IMR-90 (cell line): Measurements from ENCODE around the gene TNFAIP8L1. TPM values are rescaled to one million over a fixed set of nuclear protein-coding genes. Genes with fewer than 3 reads are reported as not detected.

Experiments
- ATAC-seq: fragments of 200-7000 bp; cut with Tn5 transposase; 2 replicates; pipeline ENCODE4 v1.9.1; 2020; ENCODE audit warnings: low read depth, mild to moderate bottlenecking, moderate library complexity
- BruUV-seq: library from RNA; stranded (reverse); fragments of 400-500 nt; replicated peaks from 2 replicates; lab custom pipeline; 2021; lab: Mats Ljungman, UMichigan
- CTCF ChIA-PET: fragments of 300-600 bp; formaldehyde crosslinking; extraction: SDS; loops from one replicate; lab custom pipeline; 2021; ENCODE audit warnings: antibody characterized with exemption; lab: Yijun Ruan, JAX
- POLR2A ChIA-PET: fragments of 300-600 bp; sonication (Branson Sonifier 250); formaldehyde crosslinking; loops from one replicate; lab custom pipeline; 2022; ENCODE audit warnings: antibody characterized with exemption; ENCODE audit not compliant: unreplicated experiment; lab: Charles Lee
- DNase-seq: peaks from one replicate; pipeline ENCODE4 v3.0.0; 2013
- H2AFZ ChIP-seq: replicated peaks from 2 replicates; pipeline ENCODE3; 2013; ENCODE audit warnings: low read length, mild to moderate bottlenecking; ENCODE audit not compliant: poor library complexity
- H2AK5ac ChIP-seq: 2 replicates; pipeline ENCODE4 v1.6.1; 2013; ENCODE audit warnings: low read depth, low read length, inconsistent platforms
- H2AK9ac ChIP-seq: replicated peaks from 2 replicates; pipeline ENCODE3; 2013; ENCODE audit warnings: mild to moderate bottlenecking, low read depth, low read length, moderate library complexity; ENCODE audit not compliant: poor library complexity
- H2BK120ac ChIP-seq: 2 replicates; pipeline ENCODE4 v1.6.1; 2013; ENCODE audit warnings: low read depth, low read length, inconsistent platforms
- H2BK15ac ChIP-seq: 3 replicates; pipeline ENCODE4 v1.6.1; 2013; ENCODE audit warnings: low read depth, low read length, inconsistent platforms
- H2BK20ac ChIP-seq: 2 replicates; pipeline ENCODE4 v1.6.1; 2013; ENCODE audit warnings: low read depth, mild to moderate bottlenecking, inconsistent platforms, low read length, moderate library complexity
- H2BK5ac ChIP-seq: 2 replicates; pipeline ENCODE4 v1.6.1; 2013; ENCODE audit warnings: mild to moderate bottlenecking, low read depth, low read length, inconsistent platforms; ENCODE audit not compliant: poor library complexity, severe bottlenecking
- H3K14ac ChIP-seq: replicated peaks from 2 replicates; pipeline ENCODE4 v1.6.1; 2013; ENCODE audit warnings: low read depth, low read length, inconsistent platforms
- H3K18ac ChIP-seq: 2 replicates; pipeline ENCODE4 v1.6.1; 2013; ENCODE audit warnings: low read depth, low read length, control low read depth
- H3K23ac ChIP-seq: 2 replicates; pipeline ENCODE4 v1.6.1; 2013; ENCODE audit warnings: low read depth, low read length, inconsistent platforms
- H3K27ac ChIP-seq: 2 replicates; pipeline ENCODE4 v1.5.1; 2013; ENCODE audit warnings: mild to moderate bottlenecking, control low read depth, low read length; ENCODE audit not compliant: insufficient read depth
- H3K27me3 ChIP-seq: 2 replicates; pipeline ENCODE4 v1.6.1; 2013; ENCODE audit warnings: low read length; ENCODE audit not compliant: control insufficient read depth, insufficient read depth
- H3K36me3 ChIP-seq: 2 replicates; pipeline ENCODE4 v1.6.1; 2013; ENCODE audit warnings: low read length, mixed read lengths; ENCODE audit not compliant: control insufficient read depth, insufficient read depth
- H3K4ac ChIP-seq: 2 replicates; pipeline ENCODE4 v1.6.1; 2013; ENCODE audit warnings: low read depth, low read length, inconsistent platforms
- H3K4me1 ChIP-seq: 2 replicates; pipeline ENCODE4 v1.6.1; 2013; ENCODE audit warnings: low read length, mixed read lengths; ENCODE audit not compliant: control insufficient read depth, insufficient read depth
- H3K4me2 ChIP-seq: 2 replicates; pipeline ENCODE4 v1.6.1; 2013; ENCODE audit warnings: low read depth, mild to moderate bottlenecking, control low read depth, low read length, moderate library complexity
- H3K4me3 ChIP-seq: 2 replicates; pipeline ENCODE4 v1.5.1; 2013; ENCODE audit warnings: low read depth, mild to moderate bottlenecking, control low read depth, low read length, moderate library complexity; ENCODE audit not compliant: insufficient read depth
- H3K56ac ChIP-seq: 2 replicates; pipeline ENCODE4 v1.6.1; 2013; ENCODE audit warnings: low read length, inconsistent platforms; ENCODE audit not compliant: insufficient read depth; ENCODE audit errors: extremely low read depth
- H3K79me1 ChIP-seq, 2 experiments: 2 replicates each; pipeline ENCODE4 v1.6.1; 2013; ENCODE audit warnings: low read length in 2 of 2, inconsistent platforms in 1 of 2, low read depth in 1 of 2
- H3K9ac ChIP-seq: 2 replicates; pipeline ENCODE4 v1.6.1; 2013; ENCODE audit warnings: low read depth, low read length, control low read depth
- H3K9me1 ChIP-seq: 2 replicates; pipeline ENCODE4 v1.6.1; 2013; ENCODE audit warnings: low read length, inconsistent platforms; ENCODE audit not compliant: insufficient read depth
- H3K9me3 ChIP-seq: 2 replicates; pipeline ENCODE4 v1.6.1; 2013; ENCODE audit warnings: low read length; ENCODE audit not compliant: control insufficient read depth, insufficient read depth
- H4K20me1 ChIP-seq: 2 replicates; pipeline ENCODE4 v1.6.1; 2013; ENCODE audit warnings: low read length, inconsistent platforms; ENCODE audit not compliant: insufficient read depth
- H4K5ac ChIP-seq: 2 replicates; pipeline ENCODE4 v1.6.1; 2013; ENCODE audit warnings: mild to moderate bottlenecking, low read depth, low read length, control low read depth
- H4K8ac ChIP-seq, 2 experiments: 2 replicates each; pipeline ENCODE4 v1.6.1; 2013; ENCODE audit warnings: low read depth in 2 of 2, low read length in 2 of 2, control low read depth in 1 of 2, inconsistent platforms in 1 of 2
- H4K91ac ChIP-seq: 2 replicates; pipeline ENCODE4 v1.6.1; 2013; ENCODE audit warnings: low read depth, low read length, inconsistent platforms; ENCODE audit not compliant: insufficient read depth
- BHLHE40 ChIP-seq: fragments of 150-350 bp; IDR thresholded peaks from 2 replicates; pipeline ENCODE4 v1.6.1; 2016; ENCODE audit warnings: mild to moderate bottlenecking, low read depth, low read length
- CEBPB ChIP-seq: IDR thresholded peaks from 2 replicates; pipeline ENCODE4 v1.6.1; 2012; ENCODE audit warnings: low read depth, low read length, improper control_type of control experiment
- CHD1 ChIP-seq: IDR thresholded peaks from 2 replicates; pipeline ENCODE4 v1.6.1; 2012; ENCODE audit warnings: low read depth, low read length, improper control_type of control experiment
- ELK1 ChIP-seq: fragments of 150-350 bp; IDR thresholded peaks from 2 replicates; pipeline ENCODE4 v1.6.1; 2016; ENCODE audit warnings: low read depth, mild to moderate bottlenecking, low read length, moderate library complexity, borderline replicate concordance
- FOS ChIP-seq: fragments of 150-350 bp; IDR thresholded peaks from 2 replicates; pipeline ENCODE4 v1.6.1; 2016; ENCODE audit warnings: low read depth, low read length
- MAFK ChIP-seq: IDR thresholded peaks from 2 replicates; pipeline ENCODE4 v1.6.1; 2012; ENCODE audit warnings: low read depth, low read length, improper control_type of control experiment
- MAZ ChIP-seq: IDR thresholded peaks from 2 replicates; pipeline ENCODE4 v1.6.1; 2012; ENCODE audit warnings: low read depth, mild to moderate bottlenecking, low read length, improper control_type of control experiment, moderate library complexity, borderline replicate concordance
- MXI1 ChIP-seq: IDR thresholded peaks from 2 replicates; pipeline ENCODE4 v1.6.1; 2012; ENCODE audit warnings: low read depth, mild to moderate bottlenecking, low read length, moderate library complexity, borderline replicate concordance
- NFE2L2 ChIP-seq: fragments of 150-350 bp; IDR thresholded peaks from 2 replicates; pipeline ENCODE4 v1.6.1; 2016; ENCODE audit warnings: low read depth, mild to moderate bottlenecking, low read length
- POLR2A ChIP-seq: IDR thresholded peaks from 2 replicates; pipeline ENCODE4 v1.6.1; 2012; ENCODE audit warnings: mild to moderate bottlenecking, low read depth, low read length
- RAD21 ChIP-seq: IDR thresholded peaks from 2 replicates; pipeline ENCODE4 v1.6.1; 2012; ENCODE audit warnings: low read length, improper control_type of control experiment
- RCOR1 ChIP-seq: IDR thresholded peaks from 2 replicates; pipeline ENCODE4 v1.6.1; 2012; ENCODE audit warnings: mild to moderate bottlenecking, low read length, improper control_type of control experiment; ENCODE audit not compliant: insufficient replicate concordance
- RFX5 ChIP-seq: IDR thresholded peaks from 2 replicates; pipeline ENCODE4 v1.8.0; 2012; ENCODE audit warnings: low read depth, mild to moderate bottlenecking, low read length, moderate library complexity
- SMC3 ChIP-seq: fragments of 150-350 bp; IDR thresholded peaks from 2 replicates; pipeline ENCODE4 v1.6.1; 2016; ENCODE audit warnings: low read depth, mild to moderate bottlenecking, antibody characterized with exemption, low read length, moderate library complexity
- USF2 ChIP-seq: fragments of 150-350 bp; IDR thresholded peaks from 2 replicates; pipeline ENCODE4 v1.6.1; 2017; ENCODE audit warnings: mild to moderate bottlenecking, antibody characterized with exemption, low read length, low read depth
- WGBS, 2 experiments: methylation state at CpG; one replicate each; pipeline versions ENCODE4 v1.1.5 to v1.1.7; 2013; ENCODE audit warnings: missing lambda C conversion rate in 2 of 2; ENCODE audit not compliant: insufficient read length in 1 of 2; ENCODE audit errors: extremely low coverage in 2 of 2; 5-methylcytosine and 5-hydroxymethylcytosine counted together
- dilution Hi-C: fragments of 300-500 bp; cut with HindIII; formaldehyde crosslinking; loops from one replicate; pipeline ENCODE4 v1.14.3; 2018; ENCODE audit warnings: low sequenced_read_pairs; ENCODE audit not compliant: unreplicated experiment
- in situ Hi-C: fragments of 300-500 bp; cut with MboI; formaldehyde crosslinking; loops from 3 replicates; pipeline ENCODE4 v1.14.3; 2019; ENCODE audit warnings: low sequenced_read_pairs, inconsistent platforms, mixed read lengths
- intact Hi-C: fragments of 100-400 bp; cut with micrococcal nuclease; formaldehyde crosslinking; loops from 2 replicates; pipeline ENCODE4 v1.10.0; 2022
- polyA plus RNA-seq, 3 experiments: library from polyadenylated mRNA; depleted of rRNA; stranded (reverse); fragments of >200 nt; gene quantifications; 2 replicates each; pipeline ENCODE4 v1.2.3, GENCODE V29; 2012; ENCODE audit warnings: low replicate concordance in 1 of 3
- total RNA-seq: library from RNA; depleted of rRNA; stranded (reverse); fragments of >200 nt; gene quantifications from 2 replicates; pipeline ENCODE4 v1.2.3, GENCODE V29; 2012

Gene TNFAIP8L1
- total and polyA plus RNA-seq, 2 of the 4 experiments (the other 2 are of a cell fraction), result 2.5 to 6.0 TPM

- peak; percentile 54 for ATAC-seq
- Histone ChIP-seq H2AK9ac (peak overlapping the region; percentile 44), H3K56ac (no peak overlapping the region), H3K4me1 (peaks cover 17% of the 10 kb centered on the region), H3K79me1 (0 out of 4 replicates have a peak, but pooled peaks cover 0 to 3% of the 10 kb centered on the region in 2 experiments), H2BK20ac (peak overlapping the region; percentile 69; the same call in 1 of the 2 replicates), H3K9me1 (peaks cover 6% of the 10 kb centered on the region; the same call in 1 of the 2 replicates), H3K27me3 (no peaks in the 10 kb centered on the region), H3K9me3 (no peaks in the 10 kb centered on the region), H3K36me3 (no peaks in the 10 kb centered on the region), H3K4me2 (peak overlapping the region; percentile 0; the same call in 1 of the 2 replicates), H3K4ac (peak overlapping the region; percentile 17), H3K4me3 (no peak overlapping the region), H3K14ac (peak overlapping the region; percentile 2; the same call in 1 of the 2 replicates), H4K5ac (no peak overlapping the region), H4K20me1 (no peaks in the 10 kb centered on the region), H4K8ac (peak overlapping the region in 1 of 2 experiments; percentile 40; a peak in 1 of 4 replicates), H3K18ac (no peak overlapping the region), H2AFZ (peak overlapping the region; percentile 74), H2BK5ac (no peak overlapping the region), H3K9ac (no peak overlapping the region), H2BK15ac (peak overlapping the region; percentile 24; the same call in 1 of the 3 replicates), H4K91ac (peak overlapping the region; percentile 42; the same call in 1 of the 2 replicates), H3K23ac (no peak overlapping the region), H3K27ac (no peak overlapping the region), H2AK5ac (peak overlapping the region; percentile 87), H2BK120ac (peak overlapping the region; percentile 61; the same call in 1 of the 2 replicates)
- CTCF ChIA-PET, result interaction anchor here (0.6 to 1.8 kb wide), 8 partner anchors 27 to 108 kb away, joined by 3 to 5 read pairs (median 4); partner anchors contain the start of gene PLIN5
- POLR2A ChIA-PET, result no interaction called here
- in situ Hi-C loops (no loop called here), intact Hi-C loops (no loop called here), dilution Hi-C loops (no loop called here)
- WGBS, 2 experiments, result 34% methylated on average over 7 of the region's 14 CpGs; no CpG with 5 or more reads in 1 of the 2 experiments
- BruUV-seq, result no TSS peak
- DNase-seq, result peak; percentile 85
- no peak for TF ChIP-seq FOS
- no peak for TF ChIP-seq MXI1
- TF ChIP-seq RFX5, result no peak
- TF ChIP-seq ELK1, result no peak
- peak; percentile 83 for TF ChIP-seq RCOR1
- no peak for TF ChIP-seq USF2
- TF ChIP-seq NFE2L2, result 0 out of 2 replicates have a peak, but pooled peaks have one; percentile 0
- peak; percentile 53 for TF ChIP-seq RAD21
- TF ChIP-seq CEBPB, result no peak
- no peak for TF ChIP-seq CHD1
- TF ChIP-seq SMC3, result peak; percentile 47
- TF ChIP-seq POLR2A, result no peak
- no peak for TF ChIP-seq MAZ
- no peak for TF ChIP-seq BHLHE40
- TF ChIP-seq MAFK, result no peak
Measured at GRCh38 chr19:4633140-4633967, 6.0 kb upstream of the TNFAIP8L1 start.
